ENCODE results near the gene SNRPD3. TPM values are rescaled to one million over a fixed set of nuclear protein-coding genes. Genes with fewer than 3 reads are reported as not detected.
A peak's percentile ranks its signal among the peaks of the same experiment; 100 is the strongest.
"Not testable (repeated sequence)": the region's sequence is repeated elsewhere in the genome, so short reads cannot be mapped to it uniquely, and the experiment has no call there.

SNRPD3 gene
- total RNA-seq, 2 donors from 2014 or later, result 152 to 169 TPM

DNA sequence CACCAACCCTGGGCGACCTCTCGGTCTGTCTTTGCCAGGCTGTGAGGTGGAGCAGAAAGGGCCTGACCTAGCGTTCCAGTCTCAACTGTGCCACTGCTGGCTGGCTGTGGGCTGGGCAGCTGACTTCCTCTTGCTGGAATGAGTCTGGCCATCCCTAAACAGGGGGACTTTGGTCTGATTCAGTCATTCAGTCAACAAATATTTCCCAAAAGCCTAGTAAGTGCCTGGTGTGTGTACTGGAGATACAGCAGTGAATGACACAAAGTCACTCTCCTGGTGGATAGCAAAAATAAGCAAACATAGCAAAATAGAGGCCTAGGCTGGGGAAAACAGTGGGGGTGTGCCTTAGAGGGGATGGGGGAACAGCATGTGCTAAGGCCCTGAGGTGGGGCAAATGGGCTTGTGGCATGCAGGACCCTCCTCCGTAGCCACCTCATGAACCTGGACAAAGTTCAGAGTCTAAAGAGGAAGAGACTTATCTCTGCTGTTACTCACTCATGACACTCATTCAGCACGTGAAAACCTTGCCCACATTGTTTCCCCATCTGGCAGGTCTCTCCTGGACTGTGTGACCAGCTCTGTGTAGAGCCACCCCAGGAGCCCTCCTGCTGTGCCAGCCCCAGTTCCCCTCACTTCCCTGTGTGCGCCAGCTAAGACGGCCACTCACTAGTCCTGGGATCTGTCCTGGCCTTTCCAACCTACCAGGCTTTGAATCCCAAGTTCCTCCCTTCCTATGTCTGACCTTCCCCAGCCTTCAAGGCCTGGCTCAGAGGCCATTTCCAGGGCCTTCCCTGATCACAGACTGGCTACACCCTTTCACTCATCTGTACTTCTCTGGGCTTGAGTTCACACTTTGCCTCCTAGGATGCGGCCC lies 5.5 kb upstream of the SNRPD3 start:
- intact Hi-C loops (cut with DNase I), result no loop called here

DNA sequence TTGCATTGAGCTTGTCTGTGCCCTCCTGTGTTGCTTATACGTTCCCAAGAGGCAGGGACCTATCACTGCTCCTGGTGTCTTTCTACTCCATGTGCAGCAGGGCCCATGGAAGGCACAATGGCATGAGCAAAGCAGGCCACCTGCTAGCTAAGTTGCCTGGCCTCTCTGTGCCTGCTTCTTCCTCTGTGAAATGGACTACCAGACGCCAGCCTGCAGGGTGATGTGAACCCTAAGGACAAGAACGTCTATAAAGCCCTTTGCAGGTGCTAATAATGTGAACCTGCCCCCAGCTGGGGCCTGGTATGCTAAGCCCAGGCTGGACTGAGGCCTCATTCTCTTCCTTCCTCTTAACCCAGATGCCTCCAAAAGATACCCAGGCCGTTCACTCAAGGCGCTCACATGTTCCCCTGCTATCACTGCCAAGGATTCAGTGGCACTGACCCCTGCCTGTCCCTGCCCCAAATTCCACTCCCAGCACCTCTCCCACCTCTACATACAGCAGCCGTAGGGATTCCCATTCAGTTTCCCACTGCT lies 4.8 kb upstream of the SNRPD3 start:
- intact Hi-C loops (cut with DNase I), result no loop called here
- TF ChIP-seq POLR2AphosphoS5 (IDR thresholded peaks at IDR 0.05), result no peak
- TF ChIP-seq, protein P1, sequence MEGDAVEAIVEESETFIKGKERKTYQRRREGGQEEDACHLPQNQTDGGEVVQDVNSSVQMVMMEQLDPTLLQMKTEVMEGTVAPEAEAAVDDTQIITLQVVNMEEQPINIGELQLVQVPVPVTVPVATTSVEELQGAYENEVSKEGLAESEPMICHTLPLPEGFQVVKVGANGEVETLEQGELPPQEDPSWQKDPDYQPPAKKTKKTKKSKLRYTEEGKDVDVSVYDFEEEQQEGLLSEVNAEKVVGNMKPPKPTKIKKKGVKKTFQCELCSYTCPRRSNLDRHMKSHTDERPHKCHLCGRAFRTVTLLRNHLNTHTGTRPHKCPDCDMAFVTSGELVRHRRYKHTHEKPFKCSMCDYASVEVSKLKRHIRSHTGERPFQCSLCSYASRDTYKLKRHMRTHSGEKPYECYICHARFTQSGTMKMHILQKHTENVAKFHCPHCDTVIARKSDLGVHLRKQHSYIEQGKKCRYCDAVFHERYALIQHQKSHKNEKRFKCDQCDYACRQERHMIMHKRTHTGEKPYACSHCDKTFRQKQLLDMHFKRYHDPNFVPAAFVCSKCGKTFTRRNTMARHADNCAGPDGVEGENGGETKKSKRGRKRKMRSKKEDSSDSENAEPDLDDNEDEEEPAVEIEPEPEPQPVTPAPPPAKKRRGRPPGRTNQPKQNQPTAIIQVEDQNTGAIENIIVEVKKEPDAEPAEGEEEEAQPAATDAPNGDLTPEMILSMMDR (IDR thresholded peaks at IDR 0.05), result no peak
- no peak for TF ChIP-seq POLR2A (IDR thresholded peaks at IDR 0.05)
- WGBS, result 82% methylated on average over 6 of the region's 6 CpGs
- Histone ChIP-seq H3K9me3 (no peaks in the 10 kb centered on the region), H3K27ac (peak overlapping the region in 1 of 2 donors; percentile 98), H3K36me3 (peaks cover 0 to 16% of the 10 kb centered on the region in 2 donors), H3K4me1 (replicated peaks) (no peaks in the 10 kb centered on the region), H3K27me3 (replicated peaks; ENCODE audit: insufficient read depth) (no peaks in the 10 kb centered on the region), H3K4me3 (no peak overlapping the region)
- no peak for DNase-seq (ENCODE audit: low spot score)

More for the DNA sequence above, 5.5 kb upstream of the SNRPD3 start:
- no peaks in the 10 kb centered on the region for H3K9me3 ChIP-seq
- H3K27ac ChIP-seq, result peak overlapping the region in 1 of 2 donors; percentile 98
- peaks cover 0 to 16% of the 10 kb centered on the region in 2 donors for H3K36me3 ChIP-seq
- no peak overlapping the region for H3K4me3 ChIP-seq
- no peaks in the 10 kb centered on the region for H3K27me3 ChIP-seq (replicated peaks; ENCODE audit: insufficient read depth)
- 88% methylated on average over 8 of the region's 8 CpGs for WGBS
- TF ChIP-seq, protein P1 (IDR thresholded peaks at IDR 0.05), result no peak
- TF ChIP-seq POLR2A (IDR thresholded peaks at IDR 0.05) (no peak), POLR2AphosphoS5 (IDR thresholded peaks at IDR 0.05) (no peak)
- DNase-seq (ENCODE audit: low spot score), result no peak
- peaks cover 1% of the 10 kb centered on the region for H3K4me1 ChIP-seq (replicated peaks)

DNA sequence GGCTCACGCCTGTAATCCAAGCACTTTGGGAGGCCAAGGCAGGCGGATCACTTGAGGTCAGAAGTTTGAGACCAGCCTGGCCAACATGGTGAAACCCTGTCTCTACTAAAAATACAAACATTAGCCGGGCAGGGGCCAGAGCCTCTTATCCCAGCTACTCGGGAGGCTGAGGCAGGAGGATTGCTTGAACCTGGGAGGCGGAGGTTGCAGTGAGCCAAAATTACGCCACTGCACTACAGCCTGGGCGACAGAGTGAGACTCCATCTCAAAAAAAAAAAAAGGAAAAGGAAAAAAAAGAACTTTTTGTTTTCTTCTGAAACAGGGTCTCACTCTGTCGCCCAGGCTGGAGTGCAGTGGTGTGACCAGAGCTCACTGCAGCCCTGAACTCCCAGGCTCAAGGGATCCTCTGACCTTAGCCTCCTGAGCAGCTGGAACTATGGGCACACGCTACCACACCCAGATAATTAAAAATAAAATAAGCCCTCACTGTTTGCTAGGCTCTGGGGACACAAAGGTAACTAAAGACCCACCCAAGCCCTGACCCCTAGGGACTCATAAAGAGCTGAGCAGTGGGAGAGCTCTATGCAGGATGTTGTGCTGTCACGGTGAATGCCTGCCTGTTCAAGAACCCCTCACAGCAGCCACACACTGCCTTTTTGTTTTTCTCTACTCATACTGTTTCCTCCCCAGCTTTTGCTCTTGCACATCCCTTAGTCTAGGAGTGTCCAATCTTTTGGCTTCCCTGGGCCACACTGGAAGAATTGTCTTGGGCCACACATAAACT lies 3.1 kb upstream of the SNRPD3 start:
- H3K27me3 ChIP-seq (replicated peaks; ENCODE audit: insufficient read depth); H3K9me3 ChIP-seq; intact Hi-C loops (cut with DNase I); H3K4me1 ChIP-seq (replicated peaks); DNase-seq (ENCODE audit: low spot score); H3K36me3 ChIP-seq: not testable (repeated sequence)
- WGBS, result 83% methylated on average over 10 of the region's 10 CpGs
- H3K4me3 ChIP-seq, result peak overlapping the region in 1 of 2 donors; percentile 93
- peak overlapping the region in 1 of 2 donors; percentile 98 for H3K27ac ChIP-seq

DNA sequence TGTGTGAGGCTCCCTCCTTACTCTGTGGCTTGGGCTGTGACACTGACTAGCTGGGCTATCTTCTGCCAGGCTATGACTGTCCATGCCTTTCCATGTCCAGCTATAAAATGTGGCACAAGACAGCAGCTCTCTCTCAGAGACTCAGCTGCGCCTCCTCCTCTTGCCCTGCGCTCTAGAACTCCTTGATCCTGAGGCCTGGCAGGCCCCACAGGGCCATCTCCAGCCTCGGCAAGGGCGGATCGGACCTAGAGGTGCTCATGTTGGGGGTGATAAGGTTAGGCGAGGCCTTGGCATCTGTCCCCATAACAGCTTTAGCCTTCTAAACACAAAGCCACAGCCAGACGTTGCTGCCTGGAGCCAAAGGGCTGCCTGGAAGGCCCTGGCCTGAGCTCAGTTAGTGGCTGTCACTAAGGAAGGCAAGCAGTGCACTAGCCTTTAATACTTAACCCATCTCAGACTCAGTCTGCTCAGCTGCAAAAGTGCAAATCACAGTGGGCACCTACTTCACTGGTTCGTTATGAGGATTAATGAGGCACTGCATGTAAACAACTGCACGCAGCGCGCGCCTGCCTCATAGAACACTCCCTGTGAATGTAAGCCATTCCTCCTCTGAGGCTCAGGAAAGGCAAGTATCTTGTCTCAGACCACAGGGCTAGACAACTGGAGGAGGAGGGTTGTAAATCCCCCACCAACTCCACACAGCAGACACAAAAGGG lies 2.0 kb upstream of the SNRPD3 start:
- H3K4me3 ChIP-seq, result peak overlapping the region; percentile 65 to 93
- TF ChIP-seq POLR2AphosphoS5 (IDR thresholded peaks at IDR 0.05), result no peak
- TF ChIP-seq, protein P1 (IDR thresholded peaks at IDR 0.05), result no peak
- no peak for TF ChIP-seq POLR2A (IDR thresholded peaks at IDR 0.05)
- no peaks in the 10 kb centered on the region for H3K9me3 ChIP-seq
- peak overlapping the region; percentile 97 to 98 for H3K27ac ChIP-seq
- WGBS, result 21% methylated on average over 11 of the region's 12 CpGs
- no peaks in the 10 kb centered on the region for H3K36me3 ChIP-seq
- intact Hi-C loops (cut with DNase I), result no loop called here
- DNase-seq (ENCODE audit: low spot score), result peak; percentile 36
- H3K27me3 ChIP-seq (replicated peaks; ENCODE audit: insufficient read depth), result no peaks in the 10 kb centered on the region
- peaks cover 6% of the 10 kb centered on the region for H3K4me1 ChIP-seq (replicated peaks)

All from prostate gland (tissue), 2 donors.